Smooth muscle cell (in vitro differentiated cells): ENCODE data around the gene FCRL6. TPM values are rescaled to one million over a fixed set of nuclear protein-coding genes. Genes with fewer than 3 reads are reported as not detected.

Experiments
- DNase-seq: peaks from one replicate; lab custom pipeline; 2025; ENCODE audit not compliant: unreplicated experiment; lab: John Stamatoyannopoulos, UW
- H2AFZ ChIP-seq: fragments of 200-600 bp; sonication (generic); 2 replicates; pipeline ENCODE4 v1.6.0; 2016; ENCODE audit warnings: antibody characterized with exemption, low read depth, mild to moderate bottlenecking
- H3F3A ChIP-seq: fragments of 200-600 bp; sonication (generic); 2 replicates; pipeline ENCODE4 v1.6.0; 2017; ENCODE audit warnings: antibody characterized with exemption, low read depth
- H3K27ac ChIP-seq: fragments of 200-600 bp; sonication (generic); 2 replicates; pipeline ENCODE4 v1.5.1; 2016; ENCODE audit warnings: low read depth, mild to moderate bottlenecking
- H3K27me3 ChIP-seq: fragments of 200-600 bp; sonication (generic); 2 replicates; pipeline ENCODE4 v1.6.1; 2016; ENCODE audit warnings: low read depth, mild to moderate bottlenecking
- H3K36me3 ChIP-seq: fragments of 200-600 bp; sonication (generic); 2 replicates; pipeline ENCODE4 v1.5.1; 2016; ENCODE audit warnings: low read depth
- H3K4me1 ChIP-seq: fragments of 200-600 bp; sonication (generic); 2 replicates; pipeline ENCODE4 v1.5.1; 2016; ENCODE audit warnings: low read depth
- H3K4me2 ChIP-seq: fragments of 200-600 bp; sonication (generic); 2 replicates; pipeline ENCODE4 v1.6.0; 2016; ENCODE audit warnings: mild to moderate bottlenecking
- H3K4me3 ChIP-seq: fragments of 200-600 bp; sonication (generic); 2 replicates; pipeline ENCODE4 v1.5.1; 2016; ENCODE audit warnings: mild to moderate bottlenecking
- H3K79me2 ChIP-seq: fragments of 200-600 bp; sonication (generic); 2 replicates; pipeline ENCODE4 v1.6.0; 2016; ENCODE audit warnings: low read depth, mild to moderate bottlenecking
- H3K9ac ChIP-seq: fragments of 200-600 bp; sonication (generic); 2 replicates; pipeline ENCODE4 v1.6.0; 2016; ENCODE audit warnings: low read depth
- H3K9me3 ChIP-seq: fragments of 200-600 bp; sonication (generic); replicated peaks from 2 replicates; pipeline ENCODE4 v1.5.1; 2016; ENCODE audit warnings: low read depth
- H4K20me1 ChIP-seq: fragments of 200-600 bp; sonication (generic); 2 replicates; pipeline ENCODE4 v1.6.0; 2016; ENCODE audit warnings: low read depth
- WGBS: methylation state at CpG from one replicate; pipeline ENCODE4 v1.1.7; 2016; ENCODE audit warnings: low lambda C conversion rate; 5-methylcytosine and 5-hydroxymethylcytosine counted together
- polyA plus RNA-seq: library from polyadenylated mRNA; unstranded; fragments of >200 nt; fragmentation: Nextera tagmentation; extraction: Ambion mirVana; gene quantifications from 2 replicates; pipeline ENCODE4 v1.2.1, GENCODE V29; 2016
- total RNA-seq: library from RNA; depleted of rRNA; stranded (reverse); fragments of >200 nt; gene quantifications from 2 replicates; pipeline ENCODE4 v1.2.3, GENCODE V29; 2014
- TF ChIP-seq, protein P1 (sequence below): fragments of 200-600 bp; sonication (generic); IDR thresholded peaks from 2 replicates; pipeline ENCODE4 v1.5.1; 2017; ENCODE audit warnings: borderline replicate concordance, mild to moderate bottlenecking, antibody characterized with exemption; ENCODE audit not compliant: insufficient read depth, poor library complexity, severe bottlenecking

FCRL6 gene
- total and polyA plus RNA-seq, 2 experiments from 2014 or later: not detected

DNA sequence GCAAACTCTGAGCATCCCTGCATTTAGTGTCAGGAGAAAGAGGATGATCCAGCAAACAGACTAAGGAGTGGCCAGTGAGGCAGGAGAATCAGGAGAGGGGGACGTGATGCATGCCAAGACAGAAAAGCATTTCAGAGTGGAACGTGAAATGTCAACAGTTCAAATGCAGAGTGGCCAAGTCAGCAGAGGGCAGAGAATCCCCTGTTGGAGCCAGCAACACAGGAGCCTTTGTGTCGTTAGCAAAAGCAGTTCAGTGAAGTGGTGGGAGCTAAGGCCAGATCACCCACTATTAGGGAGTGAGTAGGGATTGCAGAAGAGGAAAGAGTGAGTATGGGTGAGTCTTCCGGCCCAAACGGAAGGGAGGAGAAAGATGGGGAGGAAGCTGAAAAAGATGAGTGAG is 6.6 kb upstream of the FCRL6 start:
- peaks cover 34% of the 10 kb centered on the region for H3K27me3 ChIP-seq
- H2AFZ ChIP-seq: no peak overlapping the region
- no peaks in the 10 kb centered on the region for H3K36me3 ChIP-seq
- DNase-seq: no peak
- no peak overlapping the region for H3K4me3 ChIP-seq
- no peaks in the 10 kb centered on the region for H3K79me2 ChIP-seq
- WGBS: 55% methylated on average over 5 of the region's 5 CpGs
- TF ChIP-seq, protein P1, sequence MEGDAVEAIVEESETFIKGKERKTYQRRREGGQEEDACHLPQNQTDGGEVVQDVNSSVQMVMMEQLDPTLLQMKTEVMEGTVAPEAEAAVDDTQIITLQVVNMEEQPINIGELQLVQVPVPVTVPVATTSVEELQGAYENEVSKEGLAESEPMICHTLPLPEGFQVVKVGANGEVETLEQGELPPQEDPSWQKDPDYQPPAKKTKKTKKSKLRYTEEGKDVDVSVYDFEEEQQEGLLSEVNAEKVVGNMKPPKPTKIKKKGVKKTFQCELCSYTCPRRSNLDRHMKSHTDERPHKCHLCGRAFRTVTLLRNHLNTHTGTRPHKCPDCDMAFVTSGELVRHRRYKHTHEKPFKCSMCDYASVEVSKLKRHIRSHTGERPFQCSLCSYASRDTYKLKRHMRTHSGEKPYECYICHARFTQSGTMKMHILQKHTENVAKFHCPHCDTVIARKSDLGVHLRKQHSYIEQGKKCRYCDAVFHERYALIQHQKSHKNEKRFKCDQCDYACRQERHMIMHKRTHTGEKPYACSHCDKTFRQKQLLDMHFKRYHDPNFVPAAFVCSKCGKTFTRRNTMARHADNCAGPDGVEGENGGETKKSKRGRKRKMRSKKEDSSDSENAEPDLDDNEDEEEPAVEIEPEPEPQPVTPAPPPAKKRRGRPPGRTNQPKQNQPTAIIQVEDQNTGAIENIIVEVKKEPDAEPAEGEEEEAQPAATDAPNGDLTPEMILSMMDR: no peak
- H3K9ac ChIP-seq: no peak overlapping the region
- no peak overlapping the region for H3K27ac ChIP-seq
- no peaks in the 10 kb centered on the region for H3K4me1 ChIP-seq
- H3K9me3 ChIP-seq: no peaks in the 10 kb centered on the region
- no peaks in the 10 kb centered on the region for H4K20me1 ChIP-seq
- no peak overlapping the region for H3K4me2 ChIP-seq
- H3F3A ChIP-seq: no peaks in the 10 kb centered on the region

GRCh38 chr1:159798893-159799292 is 3.3 kb upstream of the FCRL6 start:
- no peaks in the 10 kb centered on the region for H3K9me3 ChIP-seq
- no peaks in the 10 kb centered on the region for H3K4me1 ChIP-seq
- no peak for DNase-seq
- H3F3A ChIP-seq: no peaks in the 10 kb centered on the region
- 0% methylated on average over 2 of the region's 2 CpGs for WGBS
- TF ChIP-seq, protein P1: peak; percentile 75
- H3K9ac ChIP-seq: no peak overlapping the region
- peak overlapping the region; percentile 19 for H2AFZ ChIP-seq
- no peaks in the 10 kb centered on the region for H4K20me1 ChIP-seq
- H3K27ac ChIP-seq: no peak overlapping the region
- no peak overlapping the region for H3K4me3 ChIP-seq
- H3K36me3 ChIP-seq: no peaks in the 10 kb centered on the region
- no peaks in the 10 kb centered on the region for H3K79me2 ChIP-seq
- peaks cover 16% of the 10 kb centered on the region for H3K27me3 ChIP-seq
- no peak overlapping the region for H3K4me2 ChIP-seq

- no peaks in the 10 kb centered on the region for H3K9me3 ChIP-seq
- H3K27ac ChIP-seq: no peak overlapping the region
- no peaks in the 10 kb centered on the region for H4K20me1 ChIP-seq
- no peak overlapping the region for H3K4me2 ChIP-seq
- H3K36me3 ChIP-seq: no peaks in the 10 kb centered on the region
- no peaks in the 10 kb centered on the region for H3K79me2 ChIP-seq
- no peak for DNase-seq
- no peak overlapping the region for H3K9ac ChIP-seq
- H3K4me1 ChIP-seq: no peaks in the 10 kb centered on the region
- TF ChIP-seq, protein P1: no peak
- no peaks in the 10 kb centered on the region for H3F3A ChIP-seq
- 97% methylated on average over 4 of the region's 4 CpGs for WGBS
- no peak overlapping the region for H3K4me3 ChIP-seq
- H2AFZ ChIP-seq: peak overlapping the region; percentile 19
- H3K27me3 ChIP-seq: peaks cover 16% of the 10 kb centered on the region
Measured at GRCh38 chr1:159799446-159799985, 2.6 kb upstream of the FCRL6 start.

DNA sequence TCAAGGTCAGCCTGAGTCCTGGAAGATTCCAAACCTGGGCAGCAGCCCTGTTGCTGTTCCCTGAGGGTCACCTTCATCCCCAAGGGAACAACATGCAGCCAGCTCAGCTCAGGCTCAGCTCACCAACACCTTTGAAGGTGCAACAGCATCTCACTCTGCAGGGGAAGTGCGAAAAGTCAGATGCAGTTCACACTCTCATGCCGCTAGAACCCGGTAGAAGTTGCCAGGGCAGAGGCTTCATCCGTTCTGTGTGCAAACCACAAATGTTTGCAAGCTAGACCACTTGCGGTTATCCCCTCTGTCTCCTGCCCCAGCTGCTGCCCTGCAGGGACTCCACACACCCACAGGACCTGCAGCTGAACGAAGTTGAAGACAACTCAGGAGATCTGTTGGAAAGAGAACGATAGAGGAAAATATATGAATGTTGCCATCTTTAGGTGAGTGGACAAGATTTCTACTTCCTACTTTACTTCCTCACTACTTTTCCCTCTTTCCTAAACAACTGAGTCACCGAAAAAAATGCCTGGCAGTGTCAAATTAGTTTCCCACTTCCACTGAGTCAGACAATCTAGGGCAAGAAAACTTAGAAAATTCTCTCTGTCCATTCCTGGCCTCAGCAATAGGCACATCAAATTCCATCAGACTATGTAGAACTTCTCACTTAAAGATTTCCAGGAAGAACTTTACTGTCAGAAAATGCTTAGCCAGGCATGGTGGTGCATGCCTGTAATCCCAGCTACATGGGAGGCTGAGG is 1.8 kb upstream of the FCRL6 start:
- Histone ChIP-seq H3F3A (no peaks in the 10 kb centered on the region), H2AFZ (no peak overlapping the region), H3K36me3 (no peaks in the 10 kb centered on the region), H3K4me2 (no peak overlapping the region), H3K27me3 (peaks cover 16% of the 10 kb centered on the region), H3K27ac (no peak overlapping the region), H4K20me1 (no peaks in the 10 kb centered on the region), H3K9ac (no peak overlapping the region), H3K4me1 (no peaks in the 10 kb centered on the region), H3K4me3 (no peak overlapping the region), H3K9me3 (no peaks in the 10 kb centered on the region), H3K79me2 (no peaks in the 10 kb centered on the region)
- DNase-seq: no peak
- 90% methylated on average over 8 of the region's 8 CpGs for WGBS
- TF ChIP-seq, protein P1: no peak
